Islet of Langerhans (tissue), 1 donor: ENCODE measurements around the gene SDHAF1.
"Not testable (repeated sequence)": the region's sequence is repeated elsewhere in the genome, so short reads cannot be mapped to it uniquely, and the experiment has no call there.

ENCODE experiments used
- FAIRE-seq: peaks from one replicate; lab custom pipeline; 2011; peaks lifted over from hg19 to GRCh38; lab: Jason Lieb, UNC

SDHAF1 gene

GRCh38 chr19:36019061-36019670, 24.2 kb downstream of the SDHAF1 start:
- no peak for FAIRE-seq

DNA sequence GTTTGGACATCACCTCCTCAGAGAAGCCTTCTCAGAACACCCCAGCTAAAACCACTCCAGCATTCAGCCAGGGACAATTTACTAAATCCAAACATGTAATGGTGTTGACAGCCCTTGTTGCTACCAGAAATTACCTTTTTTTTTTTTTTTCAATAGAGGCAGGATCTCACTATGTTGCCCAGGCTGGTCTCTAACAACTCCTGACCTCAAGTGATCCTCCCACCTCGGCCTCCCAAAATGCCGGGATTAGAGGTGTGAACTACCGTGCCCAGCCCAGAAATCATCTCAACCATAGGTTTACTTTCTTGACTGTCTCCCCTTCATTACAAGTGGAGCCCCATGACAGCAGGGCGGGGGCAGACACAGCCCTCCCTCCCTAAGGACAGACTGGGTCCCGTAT, 28.4 kb downstream of the SDHAF1 start:
- FAIRE-seq: no peak

GRCh38 chr19:36025541-36025940, 30.6 kb downstream of the SDHAF1 start:
- no peak for FAIRE-seq

- FAIRE-seq: no peak
Observed at GRCh38 chr19:36026091-36026876, 31.3 kb downstream of the SDHAF1 start.

- FAIRE-seq: no peak
Observed at GRCh38 chr19:36027696-36028095, 32.7 kb downstream of the SDHAF1 start.

GRCh38 chr19:36028313-36029041, 33.5 kb downstream of the SDHAF1 start:
- FAIRE-seq: no peak

- FAIRE-seq: peak; percentile 68
Observed at GRCh38 chr19:36030264-36031148, 35.5 kb downstream of the SDHAF1 start.

GRCh38 chr19:36031308-36031707, 36.3 kb downstream of the SDHAF1 start:
- FAIRE-seq: no peak

GRCh38 chr19:36032251-36033104, 37.5 kb downstream of the SDHAF1 start, which contains the start of gene CLIP3:
Gene CLIP3 (minus strand): TSS chr19:36032873. CDS start chr19:36032357, 516 bp downstream.
- no peak for FAIRE-seq

DNA sequence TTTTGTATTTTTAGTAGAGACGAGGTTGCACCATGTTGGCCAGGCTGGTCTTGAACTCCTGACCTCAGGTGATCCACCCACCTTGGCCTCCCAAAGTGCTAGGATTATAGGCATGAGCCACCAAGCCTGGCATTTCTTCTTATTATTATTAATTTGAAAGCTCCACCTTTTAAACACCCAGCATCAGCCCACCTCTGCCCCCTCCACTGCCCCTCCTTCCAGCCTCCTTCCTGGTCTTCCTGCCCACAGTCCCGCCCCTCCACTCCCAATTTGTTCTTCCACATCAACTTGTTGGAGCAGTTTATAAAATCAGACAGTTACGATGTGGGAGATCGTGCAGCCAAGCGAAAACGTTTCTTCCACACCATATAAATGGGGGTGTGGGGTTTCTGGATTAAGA, 45.5 kb downstream of the SDHAF1 start:
- FAIRE-seq: no peak

- not testable (repeated sequence) for FAIRE-seq
Observed at GRCh38 chr19:36041092-36041491, 46.1 kb downstream of the SDHAF1 start.

GRCh38 chr19:36041831-36042230, 46.8 kb downstream of the SDHAF1 start:
- FAIRE-seq: no peak

GRCh38 chr19:36043952-36044351, 49.0 kb downstream of the SDHAF1 start:
- no peak for FAIRE-seq
